Spleen (tissue), 7 donors: Measurements from ENCODE around the gene DLG2.

Source experiments
- CTCF ChIP-seq, 11 experiments: fragments of 200-600 bp in 7 of 11; fragments of 450-650 bp in 4 of 11; sonication (generic) in 4 of 11; IDR thresholded peaks in 8 of 11; conservative IDR thresholded peaks in 3 of 11; 1 replicate in 7 of 11; 2 replicates in 4 of 11; pipeline versions ENCODE4 v1.4.0 to v1.8.0; 2016 to 2021; ENCODE audit warnings: antibody characterized with exemption in 11 of 11, inconsistent platforms in 4 of 11, mild to moderate bottlenecking in 1 of 11
- POLR2A ChIP-seq, 3 donors: fragments of 450-650 bp; IDR thresholded peaks; one replicate each; pipeline ENCODE4 v1.5.1; 2017; ENCODE audit warnings: antibody characterized with exemption in 3 of 3, mild to moderate bottlenecking in 1 of 3
- donor health status: DM: no; HTN: no; CAD: no; lungs with moderate emphysema.
- donor health status: DM: no; HTN: no; CAD: no.
- donor health status: DM: no; HTN: no; CAD: no.

GRCh38 chr11:84675396-84676025 is 951.6 kb downstream of the DLG2 start:
- TF ChIP-seq CTCF (IDR thresholded peaks at IDR 0.05 in 8 of 11, conservative IDR thresholded peaks at IDR 0.05 in 3 of 11) = no peak
- TF ChIP-seq POLR2A (IDR thresholded peaks at IDR 0.05) = no peak
